ENCODE results near the gene DNAJC27.

Gene DNAJC27

GRCh38 chr2:24899361-24899910 lies 72.3 kb downstream of the DNAJC27 start:
- DNase-seq, result no peak

- DNase-seq, result no peak
These were observed 73.3 kb downstream of the DNAJC27 start for GRCh38 chr2:24898122-24899109.

- DNase-seq, result no peak
These were observed 77.0 kb downstream of the DNAJC27 start for GRCh38 chr2:24894750-24895149.

GRCh38 chr2:24893934-24894333 lies 77.8 kb downstream of the DNAJC27 start:
- DNase-seq, result no peak

Measured in stimulated activated CD4-positive, alpha-beta T cell treated with anti-CD3 and anti-CD28 coated beads, Interleukin-1b, Interleukin-23, amount 100 ng/mL, for 48 hours (primary cell).